Measurements from ENCODE around the gene BRCA2. TPM values are rescaled to one million over a fixed set of nuclear protein-coding genes. Genes with fewer than 3 reads are reported as not detected.

The BRCA2 gene
- total RNA-seq, 4 donors from 2014 or later: 0.94 to 3.6 (median 2.4) TPM

- TF ChIP-seq, protein P1, sequence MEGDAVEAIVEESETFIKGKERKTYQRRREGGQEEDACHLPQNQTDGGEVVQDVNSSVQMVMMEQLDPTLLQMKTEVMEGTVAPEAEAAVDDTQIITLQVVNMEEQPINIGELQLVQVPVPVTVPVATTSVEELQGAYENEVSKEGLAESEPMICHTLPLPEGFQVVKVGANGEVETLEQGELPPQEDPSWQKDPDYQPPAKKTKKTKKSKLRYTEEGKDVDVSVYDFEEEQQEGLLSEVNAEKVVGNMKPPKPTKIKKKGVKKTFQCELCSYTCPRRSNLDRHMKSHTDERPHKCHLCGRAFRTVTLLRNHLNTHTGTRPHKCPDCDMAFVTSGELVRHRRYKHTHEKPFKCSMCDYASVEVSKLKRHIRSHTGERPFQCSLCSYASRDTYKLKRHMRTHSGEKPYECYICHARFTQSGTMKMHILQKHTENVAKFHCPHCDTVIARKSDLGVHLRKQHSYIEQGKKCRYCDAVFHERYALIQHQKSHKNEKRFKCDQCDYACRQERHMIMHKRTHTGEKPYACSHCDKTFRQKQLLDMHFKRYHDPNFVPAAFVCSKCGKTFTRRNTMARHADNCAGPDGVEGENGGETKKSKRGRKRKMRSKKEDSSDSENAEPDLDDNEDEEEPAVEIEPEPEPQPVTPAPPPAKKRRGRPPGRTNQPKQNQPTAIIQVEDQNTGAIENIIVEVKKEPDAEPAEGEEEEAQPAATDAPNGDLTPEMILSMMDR (IDR thresholded peaks at IDR 0.05; ENCODE audit: low read depth): no peak
These were observed 34.2 kb upstream of the BRCA2 start for GRCh38 chr13:32281096-32281495.

DNA sequence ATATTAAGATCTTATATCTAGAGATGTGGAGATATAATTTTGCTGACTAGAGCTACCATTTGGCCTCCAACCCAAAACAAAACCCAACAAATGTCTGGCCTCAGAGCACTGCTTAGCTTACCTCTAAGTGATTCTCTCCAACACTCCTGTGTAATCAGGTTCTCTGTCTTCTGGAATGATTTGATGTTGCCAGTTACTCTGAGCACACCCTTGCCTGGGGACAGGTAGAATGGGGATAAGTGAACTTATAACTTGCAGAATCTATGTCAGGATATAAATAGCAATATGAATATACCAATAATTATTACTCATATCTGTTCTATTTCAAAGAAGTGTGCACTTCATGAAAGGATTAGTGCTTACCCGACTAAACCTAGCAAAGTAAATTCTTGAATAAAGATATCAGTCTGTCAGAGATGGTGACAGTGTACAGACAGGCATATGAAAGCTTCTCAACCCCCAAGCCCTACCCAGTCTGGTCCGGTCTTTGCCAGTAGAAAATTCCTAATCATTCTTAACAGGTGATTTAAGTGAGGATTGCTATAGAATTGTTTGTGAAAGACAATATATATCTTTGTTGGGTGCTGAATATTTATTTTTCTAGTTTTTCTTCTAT, 33.1 kb upstream of the BRCA2 start:
- TF ChIP-seq, protein P1 (IDR thresholded peaks at IDR 0.05; ENCODE audit: low read depth): no peak

DNA sequence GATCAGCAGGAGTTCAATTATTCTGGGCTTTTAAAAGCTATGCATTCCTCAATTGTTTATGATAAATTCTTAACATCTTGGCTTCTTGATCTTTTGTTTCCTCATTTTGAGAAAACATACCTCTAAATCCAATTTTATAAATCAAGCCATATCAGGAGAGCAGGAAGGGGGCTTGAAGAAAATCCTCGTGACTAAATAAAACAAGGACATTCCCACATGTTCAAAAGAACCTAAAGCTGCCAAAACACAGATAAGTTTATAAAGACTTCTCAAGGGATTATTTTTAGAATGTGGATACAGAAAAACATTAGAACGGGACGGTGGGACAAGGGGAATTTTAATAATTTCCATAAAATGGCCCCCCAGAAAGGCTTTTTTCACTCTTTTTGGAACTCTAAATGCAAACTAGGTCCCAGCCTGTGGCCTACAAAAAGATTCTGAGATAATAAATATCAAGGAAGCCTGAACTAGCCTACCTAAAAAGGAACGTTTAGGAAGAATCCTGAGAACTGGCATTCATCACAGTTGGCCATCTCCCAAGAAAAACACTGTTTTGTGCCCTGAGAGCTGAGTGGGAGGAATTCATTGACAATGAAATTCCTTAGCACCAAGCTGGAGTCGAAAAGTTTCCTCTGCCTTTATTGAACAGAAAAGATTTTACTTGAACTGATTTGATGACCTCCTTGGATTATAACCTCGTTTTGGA, 30.2 kb upstream of the BRCA2 start:
- TF ChIP-seq, protein P1 (IDR thresholded peaks at IDR 0.05; ENCODE audit: low read depth): no peak

- TF ChIP-seq, protein P1 (IDR thresholded peaks at IDR 0.05; ENCODE audit: low read depth): no peak
These were observed 29.7 kb upstream of the BRCA2 start for GRCh38 chr13:32285633-32285965.

DNA sequence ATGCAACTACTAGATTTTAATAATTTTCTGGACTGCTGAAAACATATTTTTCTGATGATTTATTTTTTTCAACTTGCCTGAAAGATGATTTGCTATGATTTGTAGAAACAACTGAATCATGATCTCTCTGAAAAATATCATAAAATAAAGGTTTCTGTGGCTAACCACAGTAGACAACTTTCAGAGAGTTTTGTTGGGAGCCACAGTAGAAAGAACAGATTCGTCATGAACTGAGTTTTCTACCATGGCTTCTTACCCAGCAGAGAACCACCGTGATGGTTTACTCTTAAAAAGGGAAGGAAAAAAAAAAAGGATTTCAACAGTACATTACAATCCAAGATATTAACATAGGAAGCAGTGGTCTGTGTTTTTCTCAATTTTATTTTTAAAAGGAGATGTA, 18.1 kb upstream of the BRCA2 start:
- TF ChIP-seq, protein P1 (IDR thresholded peaks at IDR 0.05; ENCODE audit: low read depth): no peak

DNA sequence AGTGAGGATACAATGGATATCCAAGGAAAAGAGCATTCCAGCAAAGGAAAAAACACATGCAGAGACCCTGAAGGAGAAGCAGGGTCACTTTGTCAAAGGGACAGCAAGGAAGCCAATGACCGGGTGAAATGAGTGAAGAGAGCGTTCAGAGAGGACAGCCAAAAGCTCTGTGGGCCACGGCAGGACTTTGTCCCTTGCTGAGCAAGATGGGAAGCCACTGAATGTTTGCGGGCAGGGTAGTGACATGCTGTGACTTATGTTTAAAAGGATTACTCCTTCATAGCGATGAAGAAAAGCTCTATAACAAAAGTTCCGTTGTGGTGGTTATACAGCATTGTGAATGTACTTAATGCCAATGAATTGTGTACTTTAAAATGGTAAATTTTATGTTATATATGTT, 16.6 kb upstream of the BRCA2 start:
- TF ChIP-seq, protein P1 (IDR thresholded peaks at IDR 0.05; ENCODE audit: low read depth): no peak

DNA sequence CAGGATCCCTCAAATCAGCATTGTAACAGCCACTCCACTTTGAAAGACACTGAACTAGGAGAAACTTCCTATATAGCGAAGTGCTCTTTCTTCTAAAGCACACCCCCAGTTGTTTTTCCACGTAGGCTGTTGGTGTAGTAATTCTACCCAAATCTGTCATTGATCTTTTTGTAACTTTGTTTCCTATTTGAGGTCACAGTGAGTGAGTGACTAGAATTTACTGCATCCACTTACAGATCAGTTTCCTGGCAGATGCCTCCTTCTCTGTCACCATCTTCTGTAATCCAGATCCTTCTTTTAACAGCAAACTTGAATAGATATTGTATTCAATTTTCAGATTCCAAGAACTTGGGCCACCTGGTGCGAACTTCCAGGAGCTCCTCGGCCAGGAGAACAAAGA, 15.4 kb upstream of the BRCA2 start:
- TF ChIP-seq, protein P1 (IDR thresholded peaks at IDR 0.05; ENCODE audit: low read depth): no peak
